Activated T-cell treated with anti-CD3 and anti-CD28 coated beads for 24 hours (primary cell): ENCODE data around the gene BOLA1.
"Not testable (repeated sequence)": the region's sequence is repeated elsewhere in the genome, so short reads cannot be mapped to it uniquely, and the experiment has no call there.

Experiments
- DNase-seq: peaks from one replicate; pipeline ENCODE4 v3.0.0-alpha.2; 2020; ENCODE audit warnings: low read depth

The BOLA1 gene

GRCh38 chr1:149887196-149887455 lies 12.2 kb upstream of the BOLA1 start:
- not testable (repeated sequence) for DNase-seq

GRCh38 chr1:149887456-149888246 lies 11.7 kb upstream of the BOLA1 start:
- DNase-seq: peak; percentile 69

DNA sequence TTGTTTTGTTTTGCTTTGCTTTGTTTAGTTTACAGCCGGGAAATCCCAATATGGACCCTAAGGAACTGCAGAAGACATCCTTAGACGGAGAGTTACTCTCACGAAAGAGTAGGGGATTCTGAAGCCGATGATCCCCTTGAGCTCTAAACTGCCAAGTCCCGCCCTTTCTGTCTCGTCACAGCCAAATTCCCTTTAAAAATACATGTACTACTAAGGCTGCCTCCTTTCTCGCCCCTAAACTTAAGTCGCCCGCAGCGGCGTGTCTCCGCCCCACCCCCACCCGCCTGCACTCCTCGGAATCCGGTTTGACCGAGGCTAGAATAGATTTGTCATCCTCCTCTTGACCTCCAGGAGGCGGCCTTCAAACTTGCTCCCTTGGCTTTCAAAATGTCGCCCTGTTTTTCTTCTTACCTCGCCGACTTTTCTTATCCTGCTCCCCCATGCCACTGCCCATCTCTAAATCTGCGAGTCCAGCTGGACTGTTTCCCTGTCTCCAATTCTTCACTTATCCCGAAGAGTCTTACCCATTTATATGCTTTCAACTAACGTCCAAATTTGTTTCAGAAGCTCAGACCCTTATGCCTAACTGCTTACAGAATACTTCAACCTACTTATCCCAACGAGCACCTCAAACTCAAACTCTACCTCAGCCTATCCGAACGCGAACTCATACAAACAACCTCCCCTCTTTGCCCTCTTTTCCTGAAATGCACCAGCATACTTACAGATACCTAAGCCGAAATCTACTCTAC lies 10.9 kb upstream of the BOLA1 start:
- DNase-seq: peak; percentile 68

DNA sequence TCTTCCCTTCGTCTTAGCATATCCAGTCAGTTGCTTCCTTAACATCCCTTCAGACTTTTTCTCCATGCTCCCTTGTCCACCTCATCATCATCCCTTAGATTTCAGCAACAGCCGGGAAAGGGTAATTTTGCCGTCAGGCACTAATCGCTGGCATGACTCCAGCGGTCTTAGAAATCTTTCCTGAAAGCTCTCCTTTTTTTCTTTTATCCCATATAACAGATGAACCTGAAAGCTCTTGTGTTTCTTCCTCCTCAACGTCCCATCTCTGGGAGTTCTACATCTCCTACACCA lies 10.4 kb upstream of the BOLA1 start:
- DNase-seq: no peak

DNA sequence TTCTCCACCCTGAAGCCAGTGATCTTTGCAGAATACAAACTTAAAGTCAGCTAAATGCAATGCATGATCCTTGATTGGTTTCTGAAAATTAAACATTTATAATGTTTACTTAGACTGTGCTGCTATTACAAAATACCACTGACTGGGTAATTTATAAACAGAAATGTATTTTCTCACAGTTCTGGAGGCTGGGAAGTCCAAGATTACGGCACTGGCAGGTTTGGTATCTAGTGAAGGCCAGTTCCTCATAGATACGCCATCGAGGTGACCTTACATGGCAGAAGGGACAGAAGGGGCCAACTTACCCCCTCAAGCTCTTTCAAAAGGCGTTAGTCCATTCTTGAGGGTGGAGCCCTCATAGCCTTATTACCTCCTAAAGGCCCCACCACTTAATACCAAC lies 2.8 kb upstream of the BOLA1 start:
- DNase-seq: no peak

DNA sequence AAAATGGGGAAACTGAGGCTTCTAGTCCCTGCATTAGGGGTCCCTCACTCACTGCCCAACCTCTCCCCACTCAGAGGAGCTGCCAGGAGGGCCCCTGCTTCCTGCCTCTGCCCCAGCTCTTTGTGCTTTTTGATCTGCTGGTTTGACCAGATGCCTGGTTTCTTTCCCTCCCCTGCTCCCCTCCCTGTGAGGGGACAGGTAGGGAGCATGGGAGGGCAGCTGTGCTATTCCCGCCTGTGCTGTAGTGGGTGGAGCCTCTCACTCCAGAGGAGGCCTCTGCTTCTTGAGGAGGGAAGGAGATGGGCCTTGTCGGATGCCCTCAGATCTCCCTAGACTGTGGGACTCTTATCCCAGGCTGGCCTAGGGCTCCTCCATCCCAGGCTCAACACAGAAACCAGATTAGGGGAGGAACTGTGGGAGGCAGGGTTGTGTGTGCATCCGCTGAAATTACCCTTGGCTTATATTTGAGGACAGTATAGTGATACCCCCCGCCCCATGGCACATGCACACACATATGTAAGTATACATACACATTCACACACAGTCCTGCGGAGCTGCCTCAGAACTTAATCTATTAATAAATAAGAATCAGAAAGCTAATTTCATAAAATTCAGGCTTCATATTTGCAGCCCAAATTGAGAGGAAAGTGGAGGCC lies 4.6 kb downstream of the BOLA1 start:
- DNase-seq: no peak

DNA sequence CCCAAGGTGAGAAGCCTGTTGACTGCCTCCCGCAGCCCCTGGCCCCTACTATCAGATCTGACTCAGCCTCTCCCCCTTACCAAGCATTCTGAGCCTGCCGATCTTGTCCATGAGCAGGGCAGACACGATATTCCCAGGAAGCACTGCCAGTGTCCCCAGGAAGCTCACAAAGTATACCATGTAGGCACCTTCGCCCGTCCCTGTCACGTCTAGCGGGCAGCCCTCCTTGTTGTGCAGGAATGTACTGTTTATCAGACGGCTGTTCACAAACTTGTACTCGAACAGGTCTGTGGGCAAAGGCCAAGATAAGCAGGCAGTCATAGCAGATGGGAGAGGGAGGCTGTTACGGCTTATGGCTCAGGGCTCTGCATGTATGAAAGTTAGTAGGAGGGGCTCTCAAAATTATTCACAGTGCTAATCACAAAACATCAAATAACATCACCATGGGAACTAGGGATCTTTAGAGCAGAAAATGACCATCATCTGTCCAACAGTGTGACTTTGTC lies 7.3 kb downstream of the BOLA1 start:
- DNase-seq: no peak

- DNase-seq: no peak
Observed at GRCh38 chr1:149914545-149914944, 15.2 kb downstream of the BOLA1 start.

DNA sequence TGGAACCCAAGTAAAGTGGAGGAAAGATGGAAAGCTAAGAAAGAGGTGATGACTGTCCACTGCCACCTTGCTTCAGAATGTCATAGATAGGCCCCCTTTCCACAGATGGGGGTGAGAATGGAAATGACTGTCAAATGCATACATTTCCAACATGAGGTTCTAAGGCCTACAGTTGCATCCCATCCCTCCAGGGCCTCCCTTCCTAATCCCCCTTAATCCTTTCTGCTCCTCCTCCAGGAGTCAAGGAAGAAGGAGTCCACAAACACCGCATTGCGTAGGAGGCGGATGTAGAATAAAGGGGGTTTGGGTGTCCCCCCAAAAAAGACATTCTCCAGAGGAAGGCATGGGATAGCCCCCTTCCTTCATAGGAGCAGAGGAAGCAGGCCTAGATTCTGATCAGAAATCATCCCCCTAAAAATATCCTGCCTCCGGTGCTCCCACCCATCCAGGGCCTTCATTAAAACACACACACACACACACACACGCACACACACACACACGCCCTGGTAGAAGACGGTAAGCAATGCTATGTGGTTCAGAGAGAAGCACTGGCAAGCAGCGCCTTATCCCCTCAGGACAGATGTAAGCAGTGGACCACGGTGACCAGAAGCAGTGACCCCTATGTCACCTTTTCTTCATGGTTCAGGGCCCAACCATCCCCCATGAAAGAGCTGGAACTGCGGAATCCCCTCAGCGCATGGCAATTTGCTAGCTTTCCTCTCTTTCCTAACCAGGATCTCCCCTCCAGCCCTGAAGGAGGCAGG lies 16.2 kb downstream of the BOLA1 start:
- no peak for DNase-seq

- DNase-seq: no peak
Observed at GRCh38 chr1:149916193-149916897, 17.0 kb downstream of the BOLA1 start.

DNA sequence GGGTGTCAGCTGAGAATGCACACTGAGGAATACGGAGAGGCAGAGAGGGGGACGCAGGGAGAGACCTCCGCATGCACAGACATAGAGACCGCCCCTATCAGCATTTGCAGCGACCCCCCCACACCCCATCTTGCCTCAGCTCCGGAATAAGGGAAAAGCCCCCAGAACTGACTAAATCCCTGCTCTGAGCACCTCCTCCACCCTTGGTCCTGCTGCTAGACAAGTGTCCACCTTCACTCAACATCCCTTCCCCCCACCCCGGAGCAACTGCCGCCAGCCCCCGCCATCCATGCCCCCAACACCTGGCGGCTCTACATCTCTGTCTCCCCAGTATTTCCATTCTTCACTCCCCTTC lies 17.5 kb downstream of the BOLA1 start:
- DNase-seq: no peak

DNA sequence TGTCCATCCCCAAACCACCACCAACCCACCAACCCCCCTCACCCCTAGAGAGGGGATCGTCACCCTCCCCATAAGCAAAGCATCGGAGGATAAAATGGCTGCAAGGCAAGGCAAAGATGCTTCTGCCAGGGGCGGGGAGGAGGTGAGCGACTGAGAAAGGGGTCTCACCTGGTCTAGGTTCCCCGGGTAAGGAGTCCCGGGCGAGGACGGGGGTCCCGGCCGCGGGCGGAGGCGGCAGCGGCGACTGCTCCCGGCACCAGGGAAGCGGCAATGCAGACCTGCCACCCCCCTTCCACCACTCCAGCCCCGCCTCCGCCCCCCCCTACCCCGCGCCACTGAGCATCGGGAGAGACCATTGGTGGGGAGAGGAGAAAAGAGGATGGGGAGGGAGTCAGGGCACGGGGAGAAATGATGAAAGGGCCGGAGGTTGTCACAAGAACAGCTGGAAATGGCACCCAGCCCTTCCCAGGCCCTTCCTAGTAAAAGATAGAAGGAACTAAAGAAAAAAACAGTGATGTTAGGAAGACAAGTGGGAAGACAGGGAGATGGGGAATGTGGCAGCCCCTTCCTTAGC lies 18.3 kb downstream of the BOLA1 start, which contains the start of gene SV2A:
Gene SV2A (minus strand): TSS at position 274 of the 574 bp plus-strand sequence. CDS start 4,004 bp downstream, outside the sequence.
- peak; percentile 34 for DNase-seq

DNA sequence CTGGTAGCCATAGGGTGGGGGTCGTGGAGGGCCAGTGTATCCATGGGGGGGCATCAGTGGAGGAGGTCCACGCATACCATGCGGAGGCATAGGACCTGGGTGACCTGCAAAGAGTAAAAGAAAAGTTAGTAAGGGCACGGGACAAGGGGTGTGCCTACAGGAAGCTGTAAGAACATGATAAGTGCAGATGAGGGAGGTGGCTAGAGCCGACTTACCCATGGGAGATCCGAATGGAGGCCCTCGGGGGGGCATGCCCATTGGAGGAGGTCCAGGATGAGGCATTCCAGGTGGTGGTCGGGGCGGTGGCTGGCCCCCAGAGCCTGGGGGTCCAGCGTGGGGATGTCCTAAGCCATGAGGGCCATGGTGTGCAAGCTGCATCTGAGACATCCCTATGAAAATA lies 24.3 kb downstream of the BOLA1 start:
- DNase-seq: no peak

DNA sequence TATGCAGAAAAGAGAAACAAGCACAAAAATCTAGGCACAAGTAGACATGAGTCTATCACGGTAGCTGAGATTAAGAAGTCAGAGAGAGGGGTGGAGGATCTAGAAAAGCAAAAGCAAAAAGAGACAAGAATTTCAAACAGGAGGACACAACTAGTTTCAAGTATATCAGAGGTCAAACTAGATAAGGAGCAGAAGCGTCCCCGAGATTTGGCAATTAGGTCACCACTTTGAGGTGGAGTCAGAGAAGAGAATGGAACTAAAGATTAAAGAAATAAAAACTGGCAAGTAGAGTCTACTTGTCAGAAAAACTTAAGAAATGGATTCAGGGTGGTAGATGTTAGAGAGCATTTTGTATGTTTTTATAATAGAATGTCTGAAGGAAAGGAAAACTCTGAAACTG lies 26.0 kb downstream of the BOLA1 start:
- DNase-seq: no peak

- no peak for DNase-seq
Observed at GRCh38 chr1:149925751-149926150, 26.4 kb downstream of the BOLA1 start.

DNA sequence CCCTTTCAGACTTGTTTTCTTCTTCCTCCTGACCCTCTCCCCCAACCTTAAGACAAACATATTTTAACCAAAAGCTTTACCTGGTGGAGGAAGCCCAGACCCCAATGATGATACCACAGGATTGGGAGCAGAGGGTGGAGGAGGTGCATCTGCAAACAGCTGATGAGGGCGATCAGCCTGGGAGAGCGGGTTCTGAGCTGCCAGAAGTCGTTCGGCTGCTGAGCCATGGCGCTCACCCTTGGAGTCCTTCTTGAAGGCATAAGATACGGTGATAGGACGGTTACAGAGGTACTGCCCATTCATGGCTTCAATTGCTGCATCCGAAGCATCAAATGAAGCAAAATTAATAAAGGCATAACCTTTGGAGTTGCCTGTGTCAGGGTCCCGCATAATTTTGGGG lies 26.9 kb downstream of the BOLA1 start:
- no peak for DNase-seq

DNA sequence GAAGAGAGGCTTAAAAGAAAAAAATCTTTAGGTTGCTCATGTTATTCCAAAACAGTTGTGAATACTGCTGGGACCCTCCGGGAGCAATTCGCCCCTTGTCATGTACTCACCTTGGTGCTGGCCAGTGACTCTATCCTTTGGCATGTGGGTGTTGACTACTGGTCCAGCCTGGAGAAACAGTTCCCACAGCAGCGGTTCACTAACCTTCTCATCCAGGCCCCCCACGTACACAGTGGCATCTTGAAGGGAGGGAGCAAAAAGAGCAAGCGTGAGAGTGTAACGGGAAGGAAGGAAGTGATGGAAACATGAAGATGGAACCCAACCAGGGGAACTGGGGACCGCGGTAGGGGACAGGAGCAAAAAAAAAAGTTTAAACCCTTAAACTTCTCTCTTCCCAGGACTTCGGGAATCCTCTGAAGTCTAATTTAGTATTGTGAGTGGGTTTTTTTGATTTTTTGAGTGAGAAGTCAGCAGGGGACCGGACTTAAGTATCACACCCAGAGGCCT lies 27.7 kb downstream of the BOLA1 start:
- no peak for DNase-seq

DNA sequence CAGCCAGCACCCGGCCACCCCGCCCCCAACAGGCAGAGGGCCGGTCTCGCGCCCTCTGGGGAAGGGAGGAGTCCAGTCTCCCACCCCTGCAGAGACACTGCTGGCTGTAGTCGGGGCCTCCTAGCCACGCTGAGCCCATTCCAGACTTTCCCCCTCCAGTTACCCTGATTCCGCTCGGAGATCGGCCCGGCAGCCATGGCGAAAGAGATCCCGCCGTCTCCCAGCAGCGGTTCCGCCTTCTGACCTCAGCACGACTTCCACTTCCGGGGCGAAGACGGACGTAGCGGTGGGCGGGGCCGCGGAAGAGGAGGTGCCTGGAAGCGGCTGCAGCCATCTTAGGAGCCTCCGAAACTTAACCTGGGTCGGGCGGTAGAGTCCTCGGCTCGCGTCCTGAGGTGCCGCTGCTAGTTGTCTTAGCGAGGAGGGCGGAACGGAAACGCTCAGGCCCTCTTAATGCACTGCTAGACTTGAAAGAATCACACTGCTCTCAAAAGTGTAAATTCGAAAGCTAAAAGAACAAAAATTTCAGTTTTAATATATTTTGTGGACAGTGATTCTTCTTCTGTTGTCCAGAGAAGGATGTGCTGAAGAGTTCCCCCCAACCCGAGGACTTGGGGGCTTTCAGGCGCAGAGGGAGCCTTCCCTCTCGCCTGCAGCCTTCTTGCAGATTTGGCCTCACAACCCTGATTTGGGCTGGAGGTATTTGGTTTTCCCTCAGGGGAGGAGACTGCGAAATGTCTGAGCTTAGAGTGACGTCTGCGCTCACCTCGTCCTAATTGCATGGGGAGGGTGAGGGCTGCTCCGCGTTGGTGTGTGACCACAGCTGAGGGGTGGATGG lies 28.4 kb downstream of the BOLA1 start, which contains the start of gene SF3B4:
Gene SF3B4 (minus strand): TSS at position 241 of the 838 bp plus-strand sequence. CDS start 44 bp downstream, at position 197.
- peak; percentile 94 for DNase-seq

GRCh38 chr1:149928401-149928724 lies 29.0 kb downstream of the BOLA1 start:
- no peak for DNase-seq

- DNase-seq: no peak
Observed at GRCh38 chr1:149929856-149930255, 30.5 kb downstream of the BOLA1 start.
